GM23338 (cell line): ENCODE measurements around the gene AP1AR. TPM values are rescaled to one million over a fixed set of nuclear protein-coding genes. Genes with fewer than 3 reads are reported as not detected.

ENCODE experiments used
- ATAC-seq: fragments of 200-7000 bp; cut with Tn5 transposase; 3 replicates; pipeline ENCODE4 v1.9.1; 2020
- DNase-seq: peaks from one replicate; pipeline ENCODE4 v3.0.0-alpha.2; 2015; ENCODE audit warnings: low spot score
- H2AFZ ChIP-seq: fragments of 200-600 bp; sonication (generic); 2 replicates; pipeline ENCODE4 v1.8.0; 2016; ENCODE audit warnings: antibody characterized with exemption, mild to moderate bottlenecking, moderate library complexity
- H3F3A ChIP-seq: fragments of 200-600 bp; sonication (generic); replicated peaks from 2 replicates; pipeline ENCODE4 v1.8.0; 2017; ENCODE audit warnings: antibody characterized with exemption, mixed run types, low read depth
- H3K27ac ChIP-seq: fragments of 200-600 bp; sonication (generic); 2 replicates; pipeline ENCODE4 v1.6.1; 2016; ENCODE audit warnings: low read depth
- H3K27me3 ChIP-seq: fragments of 200-600 bp; sonication (generic); 2 replicates; pipeline ENCODE4 v1.8.0; 2016; ENCODE audit warnings: mild to moderate bottlenecking, mixed run types, moderate library complexity; ENCODE audit not compliant: insufficient read depth
- H3K36me3 ChIP-seq: fragments of 200-600 bp; sonication (generic); 2 replicates; pipeline ENCODE4 v1.8.0; 2016; ENCODE audit warnings: mild to moderate bottlenecking; ENCODE audit not compliant: insufficient read depth
- H3K4me1 ChIP-seq: fragments of 200-600 bp; sonication (generic); 2 replicates; pipeline ENCODE4 v1.8.0; 2016; ENCODE audit warnings: mild to moderate bottlenecking, moderate library complexity; ENCODE audit not compliant: insufficient read depth
- H3K4me2 ChIP-seq: fragments of 200-600 bp; sonication (generic); 2 replicates; pipeline ENCODE4 v1.7.1; 2017; ENCODE audit warnings: mixed run types
- H3K4me3 ChIP-seq: fragments of 200-600 bp; sonication (generic); 2 replicates; pipeline ENCODE4 v1.6.1; 2016; ENCODE audit warnings: mixed run types
- H3K79me2 ChIP-seq: fragments of 200-600 bp; sonication (generic); replicated peaks from 2 replicates; pipeline ENCODE4 v1.8.0; 2017; ENCODE audit warnings: mild to moderate bottlenecking; ENCODE audit not compliant: insufficient read depth
- H3K9me2 ChIP-seq: fragments of 200-600 bp; sonication (generic); 2 replicates; pipeline ENCODE4 v1.8.0; 2017; ENCODE audit not compliant: insufficient read depth
- H4K20me1 ChIP-seq: fragments of 200-600 bp; sonication (generic); replicated peaks from 2 replicates; pipeline ENCODE4 v1.8.0; 2017; ENCODE audit warnings: mild to moderate bottlenecking; ENCODE audit not compliant: insufficient read depth
- H3K27ac Mint-ChIP-seq: 2 replicates; pipeline ENCODE4 v1.8.0; 2020; ENCODE audit warnings: inconsistent platforms, mild to moderate bottlenecking, moderate library complexity, mixed read lengths
- H3K27me3 Mint-ChIP-seq: 3 replicates; pipeline ENCODE4 v1.8.0; 2022; ENCODE audit warnings: low read depth, mild to moderate bottlenecking, moderate library complexity, mixed read lengths, inconsistent platforms; ENCODE audit not compliant: insufficient read depth, poor library complexity
- H3K36me3 Mint-ChIP-seq: 3 replicates; pipeline ENCODE4 v1.8.0; 2021; ENCODE audit warnings: low read depth, mild to moderate bottlenecking, inconsistent platforms, moderate library complexity, mixed read lengths
- H3K4me1 Mint-ChIP-seq: 3 replicates; pipeline ENCODE4 v1.8.0; 2020; ENCODE audit warnings: mild to moderate bottlenecking, inconsistent platforms, mixed read lengths
- H3K4me3 Mint-ChIP-seq: 3 replicates; pipeline ENCODE4 v1.8.0; 2021; ENCODE audit warnings: moderate library complexity, mild to moderate bottlenecking, inconsistent platforms, mixed read lengths
- H3K9me3 Mint-ChIP-seq: 3 replicates; pipeline ENCODE4 v1.8.0; 2020; ENCODE audit warnings: moderate library complexity, mild to moderate bottlenecking, inconsistent platforms, mixed read lengths
- CREB1 ChIP-seq: fragments of 250-450 bp; sonication (Bioruptor Pico); IDR thresholded peaks from 2 replicates; pipeline ENCODE4 v1.5.0; 2020; ENCODE audit warnings: low read depth, mild to moderate bottlenecking, moderate library complexity
- EZH2 ChIP-seq: fragments of 200-600 bp; sonication (generic); IDR thresholded peaks from one replicate; pipeline ENCODE4 v1.8.0; 2017; ENCODE audit warnings: antibody characterized with exemption, mild to moderate bottlenecking, low read depth; ENCODE audit not compliant: unreplicated experiment
- JUNB ChIP-seq: IDR thresholded peaks from one replicate; pipeline ENCODE4 v1.6.1; 2016; ENCODE audit warnings: antibody characterized with exemption; ENCODE audit not compliant: unreplicated experiment
- NANOG ChIP-seq: IDR thresholded peaks from 2 replicates; pipeline ENCODE4 v1.6.1; 2016; ENCODE audit warnings: antibody characterized with exemption, borderline replicate concordance
- ZNF331 ChIP-seq: fragments of 250-450 bp; sonication (Bioruptor Pico); IDR thresholded peaks from 2 replicates; pipeline ENCODE4 v1.5.0; 2020; ENCODE audit warnings: low read depth, mild to moderate bottlenecking, moderate library complexity
- ZNF462 ChIP-seq: fragments of 250-450 bp; sonication (Bioruptor Pico); IDR thresholded peaks from 2 replicates; pipeline ENCODE4 v1.5.0; 2020; ENCODE audit warnings: mild to moderate bottlenecking, moderate library complexity
- polyA plus RNA-seq: library from polyadenylated mRNA; unstranded; fragments of >200 nt; fragmentation: Nextera tagmentation; extraction: Ambion mirVana; gene quantifications from 2 replicates; pipeline ENCODE4 v1.2.1, GENCODE V29; 2016
- total RNA-seq: library from RNA; depleted of rRNA; stranded (reverse); fragments of >200 nt; shearing (Covaris generic); gene quantifications from 2 replicates; pipeline ENCODE4 v1.2.3, GENCODE V29; 2014
- TF ChIP-seq, protein P1 (sequence below): IDR thresholded peaks from one replicate; pipeline ENCODE4 v1.6.1; 2018; ENCODE audit warnings: antibody characterized with exemption; ENCODE audit not compliant: unreplicated experiment

AP1AR gene
- total and polyA plus RNA-seq, 2 experiments from 2014 or later = 17.5 to 28.0 TPM

GRCh38 chr4:112222219-112222955 is 9.2 kb upstream of the AP1AR start (continued):
- TF ChIP-seq ZNF462 (CRISPR knock-in tag) = no peak
- TF ChIP-seq NANOG = no peak
- TF ChIP-seq CREB1 (CRISPR knock-in tag) = no peak
- TF ChIP-seq JUNB = no peak
- TF ChIP-seq EZH2 = no peak

- peaks cover 6% of the 10 kb centered on the region for H3K27me3 Mint-ChIP-seq
- Histone ChIP-seq H4K20me1 (no peaks in the 10 kb centered on the region), H2AFZ (no peak overlapping the region), H3K79me2 (no peaks in the 10 kb centered on the region), H3K27me3 (no peaks in the 10 kb centered on the region), H3K36me3 (no peaks in the 10 kb centered on the region), H3K27ac (no peak overlapping the region), H3K4me2 (no peak overlapping the region), H3K4me3 (no peak overlapping the region), H3F3A (no peaks in the 10 kb centered on the region), H3K4me1 (peaks cover 3% of the 10 kb centered on the region), H3K9me2 (no peaks in the 10 kb centered on the region)
- peaks cover 4% of the 10 kb centered on the region; the same call in 2 of the 3 replicates for H3K4me1 Mint-ChIP-seq
- no peak overlapping the region for H3K4me3 Mint-ChIP-seq
- no peak overlapping the region for H3K27ac Mint-ChIP-seq
- ATAC-seq (no peak), DNase-seq (no peak)
- peaks cover 6% of the 10 kb centered on the region; the same call in 2 of the 3 replicates for H3K36me3 Mint-ChIP-seq
- peaks cover 19% of the 10 kb centered on the region for H3K9me3 Mint-ChIP-seq
- TF ChIP-seq, protein P1, sequence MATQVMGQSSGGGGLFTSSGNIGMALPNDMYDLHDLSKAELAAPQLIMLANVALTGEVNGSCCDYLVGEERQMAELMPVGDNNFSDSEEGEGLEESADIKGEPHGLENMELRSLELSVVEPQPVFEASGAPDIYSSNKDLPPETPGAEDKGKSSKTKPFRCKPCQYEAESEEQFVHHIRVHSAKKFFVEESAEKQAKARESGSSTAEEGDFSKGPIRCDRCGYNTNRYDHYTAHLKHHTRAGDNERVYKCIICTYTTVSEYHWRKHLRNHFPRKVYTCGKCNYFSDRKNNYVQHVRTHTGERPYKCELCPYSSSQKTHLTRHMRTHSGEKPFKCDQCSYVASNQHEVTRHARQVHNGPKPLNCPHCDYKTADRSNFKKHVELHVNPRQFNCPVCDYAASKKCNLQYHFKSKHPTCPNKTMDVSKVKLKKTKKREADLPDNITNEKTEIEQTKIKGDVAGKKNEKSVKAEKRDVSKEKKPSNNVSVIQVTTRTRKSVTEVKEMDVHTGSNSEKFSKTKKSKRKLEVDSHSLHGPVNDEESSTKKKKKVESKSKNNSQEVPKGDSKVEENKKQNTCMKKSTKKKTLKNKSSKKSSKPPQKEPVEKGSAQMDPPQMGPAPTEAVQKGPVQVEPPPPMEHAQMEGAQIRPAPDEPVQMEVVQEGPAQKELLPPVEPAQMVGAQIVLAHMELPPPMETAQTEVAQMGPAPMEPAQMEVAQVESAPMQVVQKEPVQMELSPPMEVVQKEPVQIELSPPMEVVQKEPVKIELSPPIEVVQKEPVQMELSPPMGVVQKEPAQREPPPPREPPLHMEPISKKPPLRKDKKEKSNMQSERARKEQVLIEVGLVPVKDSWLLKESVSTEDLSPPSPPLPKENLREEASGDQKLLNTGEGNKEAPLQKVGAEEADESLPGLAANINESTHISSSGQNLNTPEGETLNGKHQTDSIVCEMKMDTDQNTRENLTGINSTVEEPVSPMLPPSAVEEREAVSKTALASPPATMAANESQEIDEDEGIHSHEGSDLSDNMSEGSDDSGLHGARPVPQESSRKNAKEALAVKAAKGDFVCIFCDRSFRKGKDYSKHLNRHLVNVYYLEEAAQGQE = no peak
- TF ChIP-seq ZNF331 (CRISPR knock-in tag) = no peak
- TF ChIP-seq JUNB = no peak
- TF ChIP-seq EZH2 = no peak
Measured at GRCh38 chr4:112225157-112225556, 6.4 kb upstream of the AP1AR start.
